Endodermal cell (in vitro differentiated cells): ENCODE data around the gene CFAP54. TPM values are rescaled to one million over a fixed set of nuclear protein-coding genes. Genes with fewer than 3 reads are reported as not detected.

ENCODE experiments used
- DNase-seq: peaks from one replicate; pipeline ENCODE4 v3.0.0-alpha.2; 2017
- H3K27ac ChIP-seq: 2 replicates; pipeline ENCODE4 v1.5.1; 2013; ENCODE audit warnings: mild to moderate bottlenecking, low read depth, low read length, moderate library complexity
- H3K27me3 ChIP-seq: 2 replicates; pipeline ENCODE4 v1.6.1; 2013; ENCODE audit warnings: mild to moderate bottlenecking, low read length, moderate library complexity; ENCODE audit not compliant: insufficient read depth, control insufficient read depth, poor library complexity, severe bottlenecking
- H3K36me3 ChIP-seq: 2 replicates; pipeline ENCODE4 v1.7.0; 2013; ENCODE audit warnings: mild to moderate bottlenecking, low read length, moderate library complexity; ENCODE audit not compliant: control insufficient read depth, insufficient read depth
- H3K4me1 ChIP-seq: one replicate; pipeline ENCODE4 v1.7.0; 2013; ENCODE audit warnings: low read length; ENCODE audit not compliant: control insufficient read depth, insufficient read depth
- H3K4me3 ChIP-seq: 2 replicates; pipeline ENCODE4 v1.5.1; 2013; ENCODE audit warnings: mild to moderate bottlenecking, low read length, moderate library complexity
- H3K9ac ChIP-seq: 2 replicates; pipeline ENCODE4 v1.6.1; 2013; ENCODE audit warnings: mild to moderate bottlenecking, low read length, moderate library complexity; ENCODE audit not compliant: poor library complexity, severe bottlenecking; ENCODE audit errors: extremely low read depth
- H3K9me3 ChIP-seq: 2 replicates; pipeline ENCODE4 v1.6.1; 2013; ENCODE audit warnings: mild to moderate bottlenecking, low read length, moderate library complexity; ENCODE audit not compliant: control insufficient read depth
- H3K27ac Mint-ChIP-seq: 2 replicates; pipeline ENCODE4 v1.8.0; 2020; ENCODE audit warnings: mixed read lengths
- H3K27me3 Mint-ChIP-seq: 2 replicates; pipeline ENCODE4 v1.8.0; 2021; ENCODE audit warnings: mild to moderate bottlenecking, mixed read lengths; ENCODE audit not compliant: insufficient read depth
- H3K36me3 Mint-ChIP-seq: 2 replicates; pipeline ENCODE4 v1.8.0; 2020; ENCODE audit warnings: low read depth, mixed read lengths
- H3K4me1 Mint-ChIP-seq: 2 replicates; pipeline ENCODE4 v1.8.0; 2020; ENCODE audit warnings: mixed read lengths
- H3K4me3 Mint-ChIP-seq: 2 replicates; pipeline ENCODE4 v1.8.0; 2020; ENCODE audit warnings: mild to moderate bottlenecking, moderate library complexity, mixed read lengths
- H3K9me3 Mint-ChIP-seq: 2 replicates; pipeline ENCODE4 v1.8.0; 2020; ENCODE audit warnings: mild to moderate bottlenecking, mixed read lengths
- WGBS, 2 experiments: methylation state at CpG; one replicate each; pipeline versions ENCODE4 v1.1.5 to v1.1.7; 2013; ENCODE audit warnings: missing lambda C conversion rate in 2 of 2, mixed read lengths in 1 of 2; ENCODE audit not compliant: insufficient coverage in 1 of 2, insufficient read length in 1 of 2; 5-methylcytosine and 5-hydroxymethylcytosine counted together
- total RNA-seq, 2 donors: library from RNA; stranded (reverse); fragmentation: NEBNext Ultra II Directional in 1 of 2; extraction: Animal tissue kit (Norgen Biotek cat#: 25700) in 1 of 2; gene quantifications; 2 replicates in 1 of 2; 3 replicates in 1 of 2; pipeline ENCODE4 v1.2.1, GENCODE V29; 2021
- TF ChIP-seq, protein P1 (sequence below): fragments of 200-600 bp; sonication (generic); conservative IDR thresholded peaks from 2 replicates; pipeline ENCODE4 v1.5.0; 2021; ENCODE audit warnings: antibody characterized with exemption, mild to moderate bottlenecking

CFAP54 gene
- total RNA-seq, 2 donors from 2014 or later = 1.5 to 1.7 TPM

- H3K27ac Mint-ChIP-seq = no peak overlapping the region
- H3K9me3 Mint-ChIP-seq = peaks cover 2% of the 10 kb centered on the region
- no peaks in the 10 kb centered on the region for H3K27me3 Mint-ChIP-seq
- H3K4me3 Mint-ChIP-seq = no peak overlapping the region
- Histone ChIP-seq H3K4me1 (no peaks in the 10 kb centered on the region), H3K27me3 (no peaks in the 10 kb centered on the region), H3K9ac (no peak overlapping the region), H3K27ac (no peak overlapping the region), H3K4me3 (no peak overlapping the region), H3K9me3 (no peaks in the 10 kb centered on the region), H3K36me3 (peaks cover 9% of the 10 kb centered on the region)
- TF ChIP-seq, protein P1, sequence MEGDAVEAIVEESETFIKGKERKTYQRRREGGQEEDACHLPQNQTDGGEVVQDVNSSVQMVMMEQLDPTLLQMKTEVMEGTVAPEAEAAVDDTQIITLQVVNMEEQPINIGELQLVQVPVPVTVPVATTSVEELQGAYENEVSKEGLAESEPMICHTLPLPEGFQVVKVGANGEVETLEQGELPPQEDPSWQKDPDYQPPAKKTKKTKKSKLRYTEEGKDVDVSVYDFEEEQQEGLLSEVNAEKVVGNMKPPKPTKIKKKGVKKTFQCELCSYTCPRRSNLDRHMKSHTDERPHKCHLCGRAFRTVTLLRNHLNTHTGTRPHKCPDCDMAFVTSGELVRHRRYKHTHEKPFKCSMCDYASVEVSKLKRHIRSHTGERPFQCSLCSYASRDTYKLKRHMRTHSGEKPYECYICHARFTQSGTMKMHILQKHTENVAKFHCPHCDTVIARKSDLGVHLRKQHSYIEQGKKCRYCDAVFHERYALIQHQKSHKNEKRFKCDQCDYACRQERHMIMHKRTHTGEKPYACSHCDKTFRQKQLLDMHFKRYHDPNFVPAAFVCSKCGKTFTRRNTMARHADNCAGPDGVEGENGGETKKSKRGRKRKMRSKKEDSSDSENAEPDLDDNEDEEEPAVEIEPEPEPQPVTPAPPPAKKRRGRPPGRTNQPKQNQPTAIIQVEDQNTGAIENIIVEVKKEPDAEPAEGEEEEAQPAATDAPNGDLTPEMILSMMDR = no peak
- peaks cover 33% of the 10 kb centered on the region for H3K4me1 Mint-ChIP-seq
- H3K36me3 Mint-ChIP-seq = peaks cover 22% of the 10 kb centered on the region
- 92 to 100% methylated on average over 1 to 2 of the region's 2 CpGs for WGBS, 2 experiments
- no peak for DNase-seq
Measured at GRCh38 chr12:96912943-96913342, 423.6 kb downstream of the CFAP54 start.

DNA sequence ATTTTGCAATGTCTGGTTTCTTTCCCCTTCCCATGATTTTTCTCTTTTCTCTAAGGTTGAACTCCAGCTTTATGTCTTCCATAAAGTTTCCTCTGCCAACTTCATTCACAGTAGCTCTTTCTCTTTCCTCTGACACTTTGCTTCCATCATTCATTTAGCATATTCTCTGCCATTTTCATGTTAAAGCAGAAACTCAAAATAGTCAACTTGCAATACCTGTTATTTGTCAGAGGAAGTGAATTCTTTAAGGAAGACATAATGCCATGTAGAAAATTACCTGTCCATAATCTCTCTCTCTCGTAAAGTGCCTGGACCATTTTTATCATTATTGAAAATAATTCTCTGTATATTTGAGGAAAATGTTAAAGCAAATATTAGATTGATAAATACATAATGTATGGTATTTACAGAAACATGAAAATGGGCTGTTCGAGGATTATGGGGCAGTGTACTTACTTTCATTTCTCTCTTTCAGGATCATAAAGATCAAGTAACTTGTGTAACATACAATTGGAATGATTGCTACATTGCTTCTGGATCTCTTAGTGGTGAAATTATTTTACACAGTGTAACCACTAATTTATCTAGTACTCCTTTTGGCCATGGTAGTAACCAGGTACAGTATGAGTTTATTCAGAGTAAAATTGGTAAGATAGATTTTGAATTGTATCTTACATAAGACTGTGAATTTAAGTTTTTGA is 430.3 kb downstream of the CFAP54 start:
- WGBS, 2 experiments = 100% methylated on average over 1 of the region's 2 CpGs
- H3K27me3 ChIP-seq = no peaks in the 10 kb centered on the region
- peaks cover 23% of the 10 kb centered on the region for H3K9me3 ChIP-seq
- no peaks in the 10 kb centered on the region for H3K27me3 Mint-ChIP-seq
- peaks cover 30% of the 10 kb centered on the region for H3K4me1 Mint-ChIP-seq
- peaks cover 44% of the 10 kb centered on the region for H3K36me3 ChIP-seq
- H3K27ac Mint-ChIP-seq = peak overlapping the region; percentile 28
- no peak overlapping the region for H3K4me3 Mint-ChIP-seq
- H3K4me3 ChIP-seq = no peak overlapping the region
- H3K36me3 Mint-ChIP-seq = peaks cover 43% of the 10 kb centered on the region
- TF ChIP-seq, protein P1 = no peak
- H3K9ac ChIP-seq = no peak overlapping the region
- peaks cover 8% of the 10 kb centered on the region for H3K9me3 Mint-ChIP-seq
- H3K27ac ChIP-seq = no peak overlapping the region
- no peaks in the 10 kb centered on the region for H3K4me1 ChIP-seq
- DNase-seq = no peak

Other genes with a start within 250 kb of the CFAP54 start
- 10 to 100 TPM; 36.2 to 39.9 TPM for gene CDK17, start 89.1 kb upstream of the CFAP54 start, total RNA-seq